HCT116 (cell line): Measurements from ENCODE around the gene IFNL4. TPM values are rescaled to one million over a fixed set of nuclear protein-coding genes. Genes with fewer than 3 reads are reported as not detected.

Experiments used
- ATAC-seq: fragments of 200-7000 bp; cut with Tn5 transposase; 2 replicates; pipeline ENCODE4 v1.9.1; 2020; ENCODE audit warnings: mild to moderate bottlenecking, moderate library complexity
- BruUV-seq: library from RNA; stranded (reverse); fragments of 400-500 nt; replicated peaks from 2 replicates; lab custom pipeline; 2021; lab: Mats Ljungman, UMichigan
- CTCF ChIA-PET: fragments of 300-600 bp; sonication (Branson Sonifier 250); formaldehyde crosslinking; loops from one replicate; lab custom pipeline; 2021; ENCODE audit warnings: antibody characterized with exemption; lab: Charles Lee
- POLR2A ChIA-PET: fragments of 300-600, 350-600 bp; sonication (Branson Sonifier 250); formaldehyde crosslinking; loops from one replicate; lab custom pipeline; 2021; ENCODE audit warnings: antibody characterized with exemption; lab: Charles Lee
- RAD21 ChIA-PET, 2 experiments: fragments of 300-600 bp; sonication (Branson Sonifier 250); formaldehyde crosslinking; loops; one replicate each; lab custom pipeline; 2023; ENCODE audit warnings: low total read pairs in 2 of 2; ENCODE audit not compliant: uncharacterized antibody in 2 of 2, unreplicated experiment in 2 of 2, low non-redundant PET in 1 of 2; lab: Charles Lee
- DNase-seq: peaks from one replicate; pipeline ENCODE4 v3.0.0-alpha.2; 2010; ENCODE audit warnings: low read depth, low spot score
- H2AFZ ChIP-seq: fragments of 200-600 bp; shearing (Covaris generic), sonication (generic); 2 replicates; pipeline ENCODE4 v1.6.1; 2017; ENCODE audit warnings: low read depth, mixed run types, mixed read lengths, antibody characterized with exemption, low read length; ENCODE audit not compliant: poor library complexity, severe bottlenecking
- H3K27ac ChIP-seq: 2 replicates; pipeline ENCODE4 v1.5.1; 2012; ENCODE audit warnings: low read depth, low read length
- H3K27me3 ChIP-seq: fragments of 200-600 bp; sonication (generic); 2 replicates; pipeline ENCODE4 v1.6.1; 2016; ENCODE audit warnings: mixed run types, low read length, mixed read lengths; ENCODE audit not compliant: insufficient read depth
- H3K36me3 ChIP-seq, 2 experiments: fragments of 200-500 bp in 1 of 2; fragments of 200-600 bp in 1 of 2; sonication (Bioruptor generic) in 1 of 2; sonication (generic) in 1 of 2; 2 replicates each; pipeline versions ENCODE4 v1.5.1 to v1.6.1; 2014 to 2016; ENCODE audit warnings: low read length in 2 of 2, inconsistent platforms in 1 of 2, mixed read lengths in 1 of 2, mixed run types in 1 of 2; ENCODE audit not compliant: insufficient read depth in 2 of 2, control insufficient read depth in 1 of 2
- H3K4me1 ChIP-seq, 2 experiments: fragments of 200-600 bp in 1 of 2; sonication (generic) in 1 of 2; 2 replicates each; pipeline versions ENCODE4 v1.5.1 to v1.6.1; 2012 to 2017; ENCODE audit warnings: low read length in 2 of 2, inconsistent platforms in 1 of 2, mild to moderate bottlenecking in 1 of 2, mixed read lengths in 1 of 2, mixed run types in 1 of 2, moderate library complexity in 1 of 2; ENCODE audit not compliant: insufficient read depth in 2 of 2, control insufficient read depth in 1 of 2
- H3K4me2 ChIP-seq: fragments of 200-600 bp; sonication (generic); 2 replicates; pipeline ENCODE4 v1.6.1; 2017; ENCODE audit warnings: mixed run types, low read length, mixed read lengths
- H3K4me3 ChIP-seq, 2 experiments: fragments of 200-600 bp in 1 of 2; sonication (generic) in 1 of 2; replicated peaks in 1 of 2; 2 replicates each; pipeline ENCODE4 v1.5.1; 2011 to 2016; ENCODE audit warnings: low read length in 2 of 2, control low read depth in 1 of 2, low read depth in 1 of 2, mild to moderate bottlenecking in 1 of 2, mixed read lengths in 1 of 2, mixed run types in 1 of 2
- H3K79me2 ChIP-seq: fragments of 200-600 bp; sonication (generic); 2 replicates; pipeline ENCODE4 v1.6.1; 2017; ENCODE audit warnings: mild to moderate bottlenecking, mixed run types, low read length, moderate library complexity, mixed read lengths; ENCODE audit not compliant: insufficient read depth
- H3K9ac ChIP-seq: fragments of 200-600 bp; sonication (generic); 2 replicates; pipeline ENCODE4 v1.6.1; 2016; ENCODE audit warnings: low read length, mixed read lengths
- H3K9me2 ChIP-seq: fragments of 200-600 bp; sonication (generic), shearing (Covaris generic); 2 replicates; pipeline ENCODE4 v1.6.1; 2017; ENCODE audit warnings: mixed run types, mild to moderate bottlenecking, moderate library complexity; ENCODE audit not compliant: insufficient read depth
- H3K9me3 ChIP-seq, 2 experiments: fragments of 200-500 bp in 1 of 2; fragments of 200-600 bp in 1 of 2; sonication (Bioruptor generic) in 1 of 2; sonication (generic) in 1 of 2; 2 replicates each; pipeline ENCODE4 v1.6.1; 2014 to 2017; ENCODE audit warnings: low read length in 2 of 2, mixed read lengths in 2 of 2, inconsistent platforms in 1 of 2, low read depth in 1 of 2, mild to moderate bottlenecking in 1 of 2, mixed run types in 1 of 2, moderate library complexity in 1 of 2; ENCODE audit not compliant: control insufficient read depth in 1 of 2, insufficient read depth in 1 of 2
- H4K20me1 ChIP-seq: fragments of 200-600 bp; sonication (generic), shearing (Covaris generic); 2 replicates; pipeline ENCODE4 v1.6.1; 2017; ENCODE audit warnings: mixed run types, mild to moderate bottlenecking, moderate library complexity; ENCODE audit not compliant: insufficient read depth
- CEBPB ChIP-seq: IDR thresholded peaks from 2 replicates; pipeline ENCODE4 v1.6.1; 2012; ENCODE audit warnings: low read depth
- EGR1 ChIP-seq: IDR thresholded peaks from 2 replicates; pipeline ENCODE4 v1.6.1; 2012; ENCODE audit warnings: low read depth
- ELF1 ChIP-seq: IDR thresholded peaks from 2 replicates; pipeline ENCODE4 v1.6.1; 2012; ENCODE audit warnings: low read depth, borderline replicate concordance
- EZH2 ChIP-seq: fragments of 200-600 bp; sonication (generic); IDR thresholded peaks from 2 replicates; pipeline ENCODE4 v1.6.1; 2017; ENCODE audit warnings: antibody characterized with exemption, mixed run types
- EZH2phosphoT487 ChIP-seq: fragments of 200-600 bp; IDR thresholded peaks from 2 replicates; pipeline ENCODE4 v1.6.1; 2018; ENCODE audit warnings: antibody characterized with exemption, borderline replicate concordance
- FOSL1 ChIP-seq: IDR thresholded peaks from 2 replicates; pipeline ENCODE4 v1.6.1; 2012; ENCODE audit warnings: low read depth
- JUND ChIP-seq: IDR thresholded peaks from 2 replicates; pipeline ENCODE4 v1.6.1; 2012
- POLR2A ChIP-seq: IDR thresholded peaks from 2 replicates; pipeline ENCODE4 v1.7.0; 2011; ENCODE audit warnings: borderline replicate concordance; ENCODE audit not compliant: insufficient read depth, insufficient read length; ENCODE audit errors: extremely low read depth
- POLR2AphosphoS5 ChIP-seq: IDR thresholded peaks from 2 replicates; pipeline ENCODE4 v1.6.1; 2011; ENCODE audit warnings: mild to moderate bottlenecking, low read depth, low read length, moderate library complexity
- SIN3A ChIP-seq: IDR thresholded peaks from 2 replicates; pipeline ENCODE4 v1.6.1; 2012; ENCODE audit warnings: low read depth
- SP1 ChIP-seq: IDR thresholded peaks from 2 replicates; pipeline ENCODE4 v1.6.1; 2012; ENCODE audit warnings: low read depth
- SRF ChIP-seq: IDR thresholded peaks from 2 replicates; pipeline ENCODE4 v1.6.1; 2012; ENCODE audit warnings: low read depth
- ZNF274 ChIP-seq: fragments of 200-500 bp; sonication (Bioruptor generic); IDR thresholded peaks from 2 replicates; pipeline ENCODE4 v1.6.1; 2014; ENCODE audit warnings: mild to moderate bottlenecking, low read depth, low read length, inconsistent platforms
- intact Hi-C: fragments of 100-400 bp; cut with micrococcal nuclease; formaldehyde crosslinking; loops from 2 replicates; pipeline ENCODE4 v1.10.0; 2022
- total RNA-seq: library from RNA; stranded (reverse); gene quantifications from one replicate; pipeline ENCODE4 v1.2.1, GENCODE V29; 2021; ENCODE audit not compliant: unreplicated experiment
- TF ChIP-seq, protein P1 (sequence below): IDR thresholded peaks from 2 replicates; pipeline ENCODE4 v1.6.1; 2012; ENCODE audit warnings: low read depth
- TF ChIP-seq, protein P2 (sequence below): IDR thresholded peaks from 2 replicates; pipeline ENCODE4 v1.6.1; 2012
- TF ChIP-seq, protein P3 (sequence below): IDR thresholded peaks from 2 replicates; pipeline ENCODE4 v1.6.1; 2011; ENCODE audit warnings: mild to moderate bottlenecking, low read length, moderate library complexity; ENCODE audit not compliant: insufficient replicate concordance; ENCODE audit errors: extremely low read depth

The IFNL4 gene
- total RNA-seq, 1 experiment from 2014 or later = not detected

- TF ChIP-seq ELF1 = no peak
- TF ChIP-seq, protein P1, sequence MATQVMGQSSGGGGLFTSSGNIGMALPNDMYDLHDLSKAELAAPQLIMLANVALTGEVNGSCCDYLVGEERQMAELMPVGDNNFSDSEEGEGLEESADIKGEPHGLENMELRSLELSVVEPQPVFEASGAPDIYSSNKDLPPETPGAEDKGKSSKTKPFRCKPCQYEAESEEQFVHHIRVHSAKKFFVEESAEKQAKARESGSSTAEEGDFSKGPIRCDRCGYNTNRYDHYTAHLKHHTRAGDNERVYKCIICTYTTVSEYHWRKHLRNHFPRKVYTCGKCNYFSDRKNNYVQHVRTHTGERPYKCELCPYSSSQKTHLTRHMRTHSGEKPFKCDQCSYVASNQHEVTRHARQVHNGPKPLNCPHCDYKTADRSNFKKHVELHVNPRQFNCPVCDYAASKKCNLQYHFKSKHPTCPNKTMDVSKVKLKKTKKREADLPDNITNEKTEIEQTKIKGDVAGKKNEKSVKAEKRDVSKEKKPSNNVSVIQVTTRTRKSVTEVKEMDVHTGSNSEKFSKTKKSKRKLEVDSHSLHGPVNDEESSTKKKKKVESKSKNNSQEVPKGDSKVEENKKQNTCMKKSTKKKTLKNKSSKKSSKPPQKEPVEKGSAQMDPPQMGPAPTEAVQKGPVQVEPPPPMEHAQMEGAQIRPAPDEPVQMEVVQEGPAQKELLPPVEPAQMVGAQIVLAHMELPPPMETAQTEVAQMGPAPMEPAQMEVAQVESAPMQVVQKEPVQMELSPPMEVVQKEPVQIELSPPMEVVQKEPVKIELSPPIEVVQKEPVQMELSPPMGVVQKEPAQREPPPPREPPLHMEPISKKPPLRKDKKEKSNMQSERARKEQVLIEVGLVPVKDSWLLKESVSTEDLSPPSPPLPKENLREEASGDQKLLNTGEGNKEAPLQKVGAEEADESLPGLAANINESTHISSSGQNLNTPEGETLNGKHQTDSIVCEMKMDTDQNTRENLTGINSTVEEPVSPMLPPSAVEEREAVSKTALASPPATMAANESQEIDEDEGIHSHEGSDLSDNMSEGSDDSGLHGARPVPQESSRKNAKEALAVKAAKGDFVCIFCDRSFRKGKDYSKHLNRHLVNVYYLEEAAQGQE = no peak
- TF ChIP-seq ZNF274 = no peak
- no peak for TF ChIP-seq FOSL1
- TF ChIP-seq SP1 = no peak
- TF ChIP-seq JUND = no peak
- TF ChIP-seq, protein P2, sequence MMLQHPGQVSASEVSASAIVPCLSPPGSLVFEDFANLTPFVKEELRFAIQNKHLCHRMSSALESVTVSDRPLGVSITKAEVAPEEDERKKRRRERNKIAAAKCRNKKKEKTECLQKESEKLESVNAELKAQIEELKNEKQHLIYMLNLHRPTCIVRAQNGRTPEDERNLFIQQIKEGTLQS = no peak
- TF ChIP-seq POLR2AphosphoS5 = no peak
- no peak for TF ChIP-seq SIN3A
- no peak for TF ChIP-seq SRF
- no peak for TF ChIP-seq EZH2phosphoT487
- no peak for TF ChIP-seq EZH2
These were observed 8.2 kb downstream of the IFNL4 start (continued) for GRCh38 chr19:39240421-39240820.

GRCh38 chr19:39238944-39239343 lies 9.7 kb downstream of the IFNL4 start:
- Histone ChIP-seq H3K4me2 (no peak overlapping the region), H3K79me2 (no peaks in the 10 kb centered on the region), H3K36me3 (no peaks in the 10 kb centered on the region), H3K4me3 (no peak overlapping the region), H3K9me3 (no peaks in the 10 kb centered on the region), H3K9me2 (no peaks in the 10 kb centered on the region), H3K27ac (no peak overlapping the region), H4K20me1 (no peaks in the 10 kb centered on the region), H3K27me3 (no peaks in the 10 kb centered on the region), H3K9ac (no peak overlapping the region), H2AFZ (no peak overlapping the region), H3K4me1 (peaks cover 9 to 11% of the 10 kb centered on the region in 2 experiments; a peak in 3 of 4 replicates)
- ChIA-PET RAD21 (no interaction called here), POLR2A (no interaction called here), CTCF (no interaction called here)
- no TSS peak for BruUV-seq
- intact Hi-C loops = no loop called here
- DNase-seq = no peak
- ATAC-seq = no peak
- no peak for TF ChIP-seq POLR2AphosphoS5
- no peak for TF ChIP-seq POLR2A
- no peak for TF ChIP-seq CEBPB
- TF ChIP-seq, protein P1 = no peak
- TF ChIP-seq, protein P2 = no peak
- TF ChIP-seq, protein P3, sequence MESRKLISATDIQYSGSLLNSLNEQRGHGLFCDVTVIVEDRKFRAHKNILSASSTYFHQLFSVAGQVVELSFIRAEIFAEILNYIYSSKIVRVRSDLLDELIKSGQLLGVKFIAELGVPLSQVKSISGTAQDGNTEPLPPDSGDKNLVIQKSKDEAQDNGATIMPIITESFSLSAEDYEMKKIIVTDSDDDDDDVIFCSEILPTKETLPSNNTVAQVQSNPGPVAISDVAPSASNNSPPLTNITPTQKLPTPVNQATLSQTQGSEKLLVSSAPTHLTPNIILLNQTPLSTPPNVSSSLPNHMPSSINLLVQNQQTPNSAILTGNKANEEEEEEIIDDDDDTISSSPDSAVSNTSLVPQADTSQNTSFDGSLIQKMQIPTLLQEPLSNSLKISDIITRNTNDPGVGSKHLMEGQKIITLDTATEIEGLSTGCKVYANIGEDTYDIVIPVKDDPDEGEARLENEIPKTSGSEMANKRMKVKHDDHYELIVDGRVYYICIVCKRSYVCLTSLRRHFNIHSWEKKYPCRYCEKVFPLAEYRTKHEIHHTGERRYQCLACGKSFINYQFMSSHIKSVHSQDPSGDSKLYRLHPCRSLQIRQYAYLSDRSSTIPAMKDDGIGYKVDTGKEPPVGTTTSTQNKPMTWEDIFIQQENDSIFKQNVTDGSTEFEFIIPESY = no peak
- TF ChIP-seq SRF = no peak
- no peak for TF ChIP-seq EGR1
